Activated naive CD8-positive, alpha-beta T cell (primary cell): Measurements from ENCODE around the gene POLA1.
A peak's percentile ranks its signal among the peaks of the same experiment; 100 is the strongest.
"Not testable (repeated sequence)": the region's sequence is repeated elsewhere in the genome, so short reads cannot be mapped to it uniquely, and the experiment has no call there.

Experiments
- H3K27ac Mint-ChIP-seq: one replicate; pipeline ENCODE4 v1.8.0; 2021; ENCODE audit warnings: mixed read lengths
- H3K27me3 Mint-ChIP-seq: one replicate; pipeline ENCODE4 v1.8.0; 2021; ENCODE audit warnings: mixed read lengths
- H3K36me3 Mint-ChIP-seq: one replicate; pipeline ENCODE4 v1.8.0; 2021; ENCODE audit warnings: mixed read lengths
- H3K4me1 Mint-ChIP-seq: one replicate; pipeline ENCODE4 v1.8.0; 2021; ENCODE audit warnings: low read depth, mixed read lengths
- H3K4me3 Mint-ChIP-seq: one replicate; pipeline ENCODE4 v1.8.0; 2021; ENCODE audit warnings: mild to moderate bottlenecking, mixed read lengths
- H3K9me3 Mint-ChIP-seq: one replicate; pipeline ENCODE4 v1.8.0; 2021; ENCODE audit warnings: low read depth, mixed read lengths

Gene POLA1, protein sequence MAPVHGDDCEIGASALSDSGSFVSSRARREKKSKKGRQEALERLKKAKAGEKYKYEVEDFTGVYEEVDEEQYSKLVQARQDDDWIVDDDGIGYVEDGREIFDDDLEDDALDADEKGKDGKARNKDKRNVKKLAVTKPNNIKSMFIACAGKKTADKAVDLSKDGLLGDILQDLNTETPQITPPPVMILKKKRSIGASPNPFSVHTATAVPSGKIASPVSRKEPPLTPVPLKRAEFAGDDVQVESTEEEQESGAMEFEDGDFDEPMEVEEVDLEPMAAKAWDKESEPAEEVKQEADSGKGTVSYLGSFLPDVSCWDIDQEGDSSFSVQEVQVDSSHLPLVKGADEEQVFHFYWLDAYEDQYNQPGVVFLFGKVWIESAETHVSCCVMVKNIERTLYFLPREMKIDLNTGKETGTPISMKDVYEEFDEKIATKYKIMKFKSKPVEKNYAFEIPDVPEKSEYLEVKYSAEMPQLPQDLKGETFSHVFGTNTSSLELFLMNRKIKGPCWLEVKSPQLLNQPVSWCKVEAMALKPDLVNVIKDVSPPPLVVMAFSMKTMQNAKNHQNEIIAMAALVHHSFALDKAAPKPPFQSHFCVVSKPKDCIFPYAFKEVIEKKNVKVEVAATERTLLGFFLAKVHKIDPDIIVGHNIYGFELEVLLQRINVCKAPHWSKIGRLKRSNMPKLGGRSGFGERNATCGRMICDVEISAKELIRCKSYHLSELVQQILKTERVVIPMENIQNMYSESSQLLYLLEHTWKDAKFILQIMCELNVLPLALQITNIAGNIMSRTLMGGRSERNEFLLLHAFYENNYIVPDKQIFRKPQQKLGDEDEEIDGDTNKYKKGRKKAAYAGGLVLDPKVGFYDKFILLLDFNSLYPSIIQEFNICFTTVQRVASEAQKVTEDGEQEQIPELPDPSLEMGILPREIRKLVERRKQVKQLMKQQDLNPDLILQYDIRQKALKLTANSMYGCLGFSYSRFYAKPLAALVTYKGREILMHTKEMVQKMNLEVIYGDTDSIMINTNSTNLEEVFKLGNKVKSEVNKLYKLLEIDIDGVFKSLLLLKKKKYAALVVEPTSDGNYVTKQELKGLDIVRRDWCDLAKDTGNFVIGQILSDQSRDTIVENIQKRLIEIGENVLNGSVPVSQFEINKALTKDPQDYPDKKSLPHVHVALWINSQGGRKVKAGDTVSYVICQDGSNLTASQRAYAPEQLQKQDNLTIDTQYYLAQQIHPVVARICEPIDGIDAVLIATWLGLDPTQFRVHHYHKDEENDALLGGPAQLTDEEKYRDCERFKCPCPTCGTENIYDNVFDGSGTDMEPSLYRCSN (N-terminal part only)

DNA sequence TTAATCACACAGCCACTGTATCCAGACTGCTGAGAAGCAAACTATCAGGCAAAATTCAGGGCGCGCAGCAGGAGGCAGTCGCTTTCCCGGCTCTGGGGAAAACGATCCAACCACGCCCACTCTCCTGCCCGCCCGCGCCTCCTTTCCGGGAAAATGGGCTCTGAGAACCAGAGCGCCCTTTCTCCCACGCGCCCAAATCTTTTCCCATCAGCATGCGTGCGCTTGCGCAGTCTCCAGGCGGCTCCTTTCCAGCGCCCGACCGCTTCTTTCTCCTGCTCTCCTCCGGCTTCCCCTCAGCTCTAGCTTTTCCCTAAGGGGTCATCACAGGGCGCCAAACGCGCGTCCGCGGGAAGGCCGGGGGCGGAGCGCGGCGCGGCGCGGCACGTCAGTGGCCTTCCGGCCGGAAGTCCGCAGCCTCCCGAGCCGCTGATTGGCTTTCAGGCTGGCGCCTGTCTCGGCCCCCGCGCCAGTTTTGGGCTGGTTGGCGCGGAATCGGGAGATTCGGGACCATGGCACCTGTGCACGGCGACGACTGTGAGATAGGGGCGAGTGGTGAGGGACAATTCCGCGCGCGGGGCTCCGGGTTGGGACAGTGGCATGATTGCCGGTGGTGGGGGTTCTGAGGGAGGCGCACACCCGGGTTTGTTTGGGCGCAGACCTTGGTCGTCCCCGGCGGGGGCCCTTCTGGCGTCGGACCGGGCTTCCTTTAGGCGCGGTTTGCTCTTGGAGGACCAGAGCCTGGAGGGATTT lies at the start of gene POLA1:
Gene POLA1, plus strand, starts transcription at position 466 of the 750 bp plus-strand sequence. Its CDS starts 44 bp downstream, at position 510.
- peak within 1 kb of the TSS; percentile 88 for H3K27ac Mint-ChIP-seq
- no peaks in the 10 kb centered on the region for H3K36me3 Mint-ChIP-seq
- no peaks in the 10 kb centered on the region for H3K27me3 Mint-ChIP-seq
- peak within 1 kb of the TSS; percentile 90 for H3K4me3 Mint-ChIP-seq
- H3K4me1 Mint-ChIP-seq, result peaks cover 11% of the 10 kb centered on the region
- H3K9me3 Mint-ChIP-seq, result no peaks in the 10 kb centered on the region

DNA sequence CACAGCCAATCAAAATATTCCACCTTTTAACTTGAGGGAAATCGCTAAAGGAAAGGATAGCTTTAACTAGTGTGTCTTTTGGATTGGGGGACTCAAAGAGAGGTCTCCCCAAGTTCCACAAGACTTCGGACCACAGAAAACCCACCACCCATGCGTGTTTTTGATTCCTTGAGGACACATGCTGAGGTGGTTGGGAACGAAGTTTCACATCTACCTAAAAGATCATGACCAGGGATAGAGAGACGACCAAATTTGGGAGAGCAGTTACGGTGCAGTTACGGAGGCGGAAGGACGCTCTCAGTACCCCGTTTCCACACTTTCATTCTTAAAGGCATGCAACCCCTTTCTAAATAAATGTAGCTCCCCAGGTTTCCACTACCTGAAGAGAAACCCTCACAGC lies 47.7 kb upstream of the POLA1 start:
- Mint-ChIP-seq H3K27me3 (peaks cover 5% of the 10 kb centered on the region), H3K27ac (no peak overlapping the region), H3K4me3 (peak overlapping the region; percentile 67), H3K4me1 (peaks cover 13% of the 10 kb centered on the region), H3K9me3 (no peaks in the 10 kb centered on the region), H3K36me3 (no peaks in the 10 kb centered on the region)

GRCh38 chrX:24646745-24647182 lies 47.0 kb upstream of the POLA1 start:
- Mint-ChIP-seq H3K27ac (no peak overlapping the region), H3K27me3 (peaks cover 5% of the 10 kb centered on the region), H3K36me3 (no peaks in the 10 kb centered on the region), H3K4me1 (peaks cover 13% of the 10 kb centered on the region), H3K9me3 (no peaks in the 10 kb centered on the region), H3K4me3 (peak overlapping the region; percentile 70)

DNA sequence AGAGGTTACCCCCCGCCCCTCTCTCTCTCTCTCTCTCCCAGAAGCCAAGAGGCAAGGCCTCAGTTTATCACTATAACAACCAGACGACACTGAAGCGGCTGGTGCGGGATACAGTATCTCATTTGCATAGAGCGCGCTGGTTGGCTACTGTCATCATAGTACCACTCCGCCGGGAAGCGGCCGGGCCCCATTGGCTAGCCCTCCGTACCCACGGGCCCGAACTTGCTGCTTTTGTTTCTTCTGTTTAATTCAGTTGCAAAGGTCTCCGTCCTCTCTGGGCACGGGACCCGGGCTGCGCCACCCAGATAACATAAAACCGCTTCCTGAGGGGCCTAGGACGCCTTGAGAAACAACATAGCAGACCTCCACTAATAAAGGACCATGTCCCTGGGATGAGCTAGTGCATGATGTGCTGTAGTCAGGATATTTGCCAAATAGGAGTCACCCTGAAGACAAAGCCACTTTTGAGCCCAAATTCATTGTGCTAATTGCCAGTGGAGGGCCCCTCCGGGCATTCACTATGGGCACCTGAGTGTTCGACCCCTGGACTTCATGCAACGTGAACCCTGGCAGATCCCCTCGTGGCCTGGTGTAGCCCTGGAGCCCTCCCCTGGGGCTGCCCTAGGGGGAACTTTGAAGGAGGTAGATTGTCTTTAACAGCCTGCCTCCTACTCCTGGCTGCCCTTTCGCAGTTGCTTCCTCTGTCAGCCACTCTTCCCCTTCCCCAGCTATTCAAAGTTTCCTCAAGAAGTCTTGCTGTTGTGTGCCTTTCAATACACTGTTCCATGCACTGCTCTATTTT lies 46.3 kb upstream of the POLA1 start, which contains the start of gene PCYT1B:
Gene PCYT1B, minus strand, starts transcription at position 91 of the 802 bp plus-strand sequence. CDS start 242 bp downstream, outside the sequence.
- peak within 1 kb of the TSS; percentile 70 for H3K4me3 Mint-ChIP-seq
- peaks cover 13% of the 10 kb centered on the region for H3K4me1 Mint-ChIP-seq
- H3K27me3 Mint-ChIP-seq, result peaks cover 5% of the 10 kb centered on the region
- H3K36me3 Mint-ChIP-seq, result no peaks in the 10 kb centered on the region
- no peak within 1 kb of the TSS for H3K27ac Mint-ChIP-seq
- no peaks in the 10 kb centered on the region for H3K9me3 Mint-ChIP-seq

DNA sequence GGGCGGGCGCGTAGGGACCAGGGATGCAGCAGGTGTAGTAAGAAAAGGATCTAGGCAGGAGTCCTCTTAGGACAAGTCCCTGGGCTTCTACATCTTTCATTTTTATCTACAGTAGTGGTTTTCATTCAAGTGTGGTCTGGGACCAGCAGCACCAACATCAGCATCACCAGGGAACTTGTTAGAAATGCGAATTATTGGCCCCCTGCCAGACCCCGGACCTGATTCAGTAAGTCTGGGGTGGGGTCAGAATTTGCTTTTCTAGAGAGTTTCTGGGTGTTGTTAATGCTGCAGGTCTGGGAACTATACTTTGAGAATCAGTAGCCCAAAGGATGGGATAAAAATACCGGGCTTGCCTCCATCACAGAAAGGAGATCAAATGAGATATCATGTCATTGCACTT lies 45.2 kb upstream of the POLA1 start:
- no peaks in the 10 kb centered on the region for H3K9me3 Mint-ChIP-seq
- peaks cover 13% of the 10 kb centered on the region for H3K4me1 Mint-ChIP-seq
- peaks cover 5% of the 10 kb centered on the region for H3K27me3 Mint-ChIP-seq
- no peak overlapping the region for H3K27ac Mint-ChIP-seq
- no peak overlapping the region for H3K4me3 Mint-ChIP-seq
- H3K36me3 Mint-ChIP-seq, result no peaks in the 10 kb centered on the region

GRCh38 chrX:24651783-24652182 lies 41.9 kb upstream of the POLA1 start:
- no peaks in the 10 kb centered on the region for H3K9me3 Mint-ChIP-seq
- H3K36me3 Mint-ChIP-seq, result no peaks in the 10 kb centered on the region
- peaks cover 5% of the 10 kb centered on the region for H3K27me3 Mint-ChIP-seq
- H3K4me1 Mint-ChIP-seq, result peaks cover 9% of the 10 kb centered on the region
- H3K4me3 Mint-ChIP-seq, result no peak overlapping the region
- no peak overlapping the region for H3K27ac Mint-ChIP-seq

GRCh38 chrX:24655679-24656078 lies 38.0 kb upstream of the POLA1 start:
- H3K27me3 Mint-ChIP-seq, H3K4me3 Mint-ChIP-seq, H3K36me3 Mint-ChIP-seq, H3K27ac Mint-ChIP-seq, H3K4me1 Mint-ChIP-seq, H3K9me3 Mint-ChIP-seq: not testable (repeated sequence)

DNA sequence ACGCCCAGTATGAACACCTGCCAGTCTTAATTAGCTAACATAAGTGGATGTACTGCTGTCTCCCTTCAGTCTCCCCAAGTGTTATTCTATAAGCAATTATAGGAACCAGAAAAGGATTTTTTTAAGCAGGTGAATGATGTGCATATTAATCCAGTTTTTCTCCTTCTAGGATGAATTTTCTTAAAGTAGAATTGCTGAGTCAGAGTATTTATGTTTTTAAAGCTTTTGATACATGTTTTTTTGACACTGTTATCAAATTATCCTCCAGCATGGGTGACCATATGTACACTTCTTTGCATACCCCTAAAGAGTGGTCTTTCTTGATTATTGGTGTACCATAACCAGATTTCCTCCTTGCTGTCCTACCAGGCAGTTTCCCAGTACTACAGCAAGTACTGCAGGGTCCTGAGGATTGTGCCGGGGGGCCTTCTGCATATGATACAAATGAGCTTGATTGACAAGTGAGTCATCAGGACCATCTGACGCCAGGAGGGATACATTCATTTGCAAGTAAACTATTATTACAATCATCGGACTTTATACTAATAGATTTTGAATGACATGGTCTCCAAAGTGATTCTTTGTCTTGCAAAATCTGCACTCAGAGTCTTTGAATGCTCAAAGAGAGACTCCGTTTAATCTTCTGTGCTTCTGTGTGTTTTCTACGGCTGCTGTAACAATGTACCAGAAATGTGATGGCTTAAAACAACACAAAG lies 35.9 kb upstream of the POLA1 start:
- H3K27ac Mint-ChIP-seq, result no peak overlapping the region
- no peak overlapping the region for H3K4me3 Mint-ChIP-seq
- H3K9me3 Mint-ChIP-seq, result no peaks in the 10 kb centered on the region
- no peaks in the 10 kb centered on the region for H3K36me3 Mint-ChIP-seq
- H3K27me3 Mint-ChIP-seq, result no peaks in the 10 kb centered on the region
- no peaks in the 10 kb centered on the region for H3K4me1 Mint-ChIP-seq

- Mint-ChIP-seq H3K27me3 (no peaks in the 10 kb centered on the region), H3K4me3 (no peak overlapping the region), H3K27ac (no peak overlapping the region), H3K4me1 (no peaks in the 10 kb centered on the region), H3K36me3 (no peaks in the 10 kb centered on the region), H3K9me3 (no peaks in the 10 kb centered on the region)
These were observed 35.3 kb upstream of the POLA1 start for GRCh38 chrX:24658421-24658820.

DNA sequence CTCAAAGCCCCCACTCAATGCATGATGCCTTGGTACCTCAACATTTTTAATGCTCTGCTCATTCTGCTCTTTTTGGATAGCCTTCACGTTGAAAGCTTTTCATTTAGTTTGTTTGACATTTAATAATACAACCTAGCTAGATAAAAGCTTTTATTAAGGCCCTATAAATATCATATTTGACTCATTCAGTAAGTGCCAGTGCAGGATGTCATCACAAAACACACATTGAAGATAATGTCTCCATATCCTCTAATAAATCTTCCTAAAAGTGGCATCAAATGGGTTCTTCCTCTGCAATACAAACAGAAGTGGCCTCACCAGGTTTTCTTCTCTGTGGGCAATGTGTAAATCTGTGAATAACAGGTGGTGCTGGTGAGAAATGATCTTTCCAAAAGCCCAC lies 34.6 kb upstream of the POLA1 start:
- Mint-ChIP-seq H3K27me3 (no peaks in the 10 kb centered on the region), H3K4me3 (no peak overlapping the region), H3K36me3 (no peaks in the 10 kb centered on the region), H3K9me3 (no peaks in the 10 kb centered on the region), H3K27ac (no peak overlapping the region), H3K4me1 (no peaks in the 10 kb centered on the region)

DNA sequence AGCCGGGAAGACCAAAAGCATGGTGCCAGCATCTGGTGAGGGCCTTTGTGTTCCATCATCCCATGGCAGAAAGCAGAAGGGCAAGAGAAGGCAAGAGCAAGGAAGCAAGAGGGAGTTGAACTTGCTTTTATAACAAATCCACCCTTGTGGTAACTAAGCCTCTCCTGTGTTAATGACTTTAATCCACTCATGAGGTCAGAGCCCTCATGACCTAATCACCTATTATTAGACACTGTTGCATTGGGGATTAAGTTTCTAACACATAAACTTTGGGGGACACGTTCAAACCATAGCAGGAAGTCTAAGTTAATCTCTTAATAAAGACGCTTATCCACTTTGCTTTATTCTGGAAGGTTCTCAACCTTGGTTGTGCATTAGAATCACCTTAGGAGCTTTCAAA lies 34.1 kb upstream of the POLA1 start:
- H3K4me3 Mint-ChIP-seq, result no peak overlapping the region
- H3K27me3 Mint-ChIP-seq, result no peaks in the 10 kb centered on the region
- H3K4me1 Mint-ChIP-seq, result no peaks in the 10 kb centered on the region
- no peaks in the 10 kb centered on the region for H3K36me3 Mint-ChIP-seq
- H3K9me3 Mint-ChIP-seq, result no peaks in the 10 kb centered on the region
- H3K27ac Mint-ChIP-seq, result no peak overlapping the region

DNA sequence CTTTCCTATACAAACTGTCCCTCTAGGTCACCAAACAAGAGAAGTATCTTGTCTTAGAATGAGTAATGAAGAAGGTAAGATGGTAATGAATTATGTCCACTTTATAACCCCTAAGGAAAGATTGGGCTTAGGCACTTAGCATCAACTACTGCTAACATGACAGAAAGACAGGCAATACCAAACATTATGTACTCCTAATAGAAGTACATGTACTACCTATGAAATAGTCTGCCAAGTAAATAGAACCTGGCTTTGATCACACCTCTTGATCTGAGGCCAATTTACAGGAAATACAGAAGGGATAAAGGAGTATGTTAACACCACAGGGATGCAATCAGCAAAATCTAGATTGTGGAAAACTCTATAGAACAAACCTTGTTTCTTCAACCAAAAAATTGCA lies 32.4 kb upstream of the POLA1 start:
- Mint-ChIP-seq H3K36me3 (no peaks in the 10 kb centered on the region), H3K27ac (no peak overlapping the region), H3K4me3 (no peak overlapping the region), H3K27me3 (no peaks in the 10 kb centered on the region), H3K4me1 (no peaks in the 10 kb centered on the region), H3K9me3 (no peaks in the 10 kb centered on the region)

DNA sequence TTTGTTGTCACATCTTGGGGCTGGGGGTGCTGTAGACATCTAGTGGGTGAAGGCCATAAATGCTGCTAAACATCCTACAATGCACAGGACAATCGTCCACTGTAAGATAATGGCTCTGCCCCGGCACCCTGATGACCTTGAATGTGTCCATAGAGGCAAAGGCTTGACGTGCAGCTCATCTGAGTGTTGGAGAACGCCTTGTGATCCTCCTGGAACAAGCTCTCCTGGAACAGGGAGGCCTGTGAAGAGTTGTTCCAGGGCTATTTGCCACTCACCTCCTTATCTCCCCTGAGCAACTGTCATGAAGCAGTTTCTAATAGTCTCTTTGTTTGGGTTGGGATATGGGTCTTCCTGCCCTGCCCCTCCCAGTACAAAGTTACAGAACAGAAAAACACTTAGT lies 31.4 kb upstream of the POLA1 start:
- H3K27me3 Mint-ChIP-seq, result no peaks in the 10 kb centered on the region
- no peaks in the 10 kb centered on the region for H3K36me3 Mint-ChIP-seq
- H3K4me1 Mint-ChIP-seq, result no peaks in the 10 kb centered on the region
- no peak overlapping the region for H3K4me3 Mint-ChIP-seq
- H3K9me3 Mint-ChIP-seq, result no peaks in the 10 kb centered on the region
- no peak overlapping the region for H3K27ac Mint-ChIP-seq
